ENCODE results near the gene TMEM25.

TMEM25 gene

DNA sequence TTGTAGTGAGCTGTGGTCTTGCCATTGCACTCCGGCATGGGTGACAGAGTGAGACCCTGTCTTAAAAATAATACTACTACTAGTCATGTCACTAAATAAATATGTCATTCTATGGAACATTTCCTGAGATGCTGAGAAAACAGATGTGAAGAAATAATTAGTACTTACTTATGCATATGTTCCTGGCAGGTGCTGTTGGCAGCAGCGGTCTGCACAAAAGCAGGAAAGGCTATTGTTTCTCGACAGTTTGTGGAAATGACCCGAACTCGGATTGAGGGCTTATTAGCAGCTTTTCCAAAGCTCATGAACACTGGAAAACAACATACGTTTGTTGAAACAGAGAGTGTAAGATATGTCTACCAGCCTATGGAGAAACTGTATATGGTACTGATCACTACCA lies 50.1 kb downstream of the TMEM25 start:
- no peak overlapping the region for H3K4me3 Mint-ChIP-seq
- no peak overlapping the region for H3K27ac Mint-ChIP-seq
- H3K36me3 Mint-ChIP-seq (ENCODE audit: low read depth): peaks cover 49% of the 10 kb centered on the region
- no peaks in the 10 kb centered on the region for H3K9me3 Mint-ChIP-seq
- H3K27me3 Mint-ChIP-seq (ENCODE audit: low read depth, poor library complexity): peaks cover 3% of the 10 kb centered on the region
- H3K4me1 Mint-ChIP-seq: peaks cover 2% of the 10 kb centered on the region
- TF ChIP-seq, protein P1, sequence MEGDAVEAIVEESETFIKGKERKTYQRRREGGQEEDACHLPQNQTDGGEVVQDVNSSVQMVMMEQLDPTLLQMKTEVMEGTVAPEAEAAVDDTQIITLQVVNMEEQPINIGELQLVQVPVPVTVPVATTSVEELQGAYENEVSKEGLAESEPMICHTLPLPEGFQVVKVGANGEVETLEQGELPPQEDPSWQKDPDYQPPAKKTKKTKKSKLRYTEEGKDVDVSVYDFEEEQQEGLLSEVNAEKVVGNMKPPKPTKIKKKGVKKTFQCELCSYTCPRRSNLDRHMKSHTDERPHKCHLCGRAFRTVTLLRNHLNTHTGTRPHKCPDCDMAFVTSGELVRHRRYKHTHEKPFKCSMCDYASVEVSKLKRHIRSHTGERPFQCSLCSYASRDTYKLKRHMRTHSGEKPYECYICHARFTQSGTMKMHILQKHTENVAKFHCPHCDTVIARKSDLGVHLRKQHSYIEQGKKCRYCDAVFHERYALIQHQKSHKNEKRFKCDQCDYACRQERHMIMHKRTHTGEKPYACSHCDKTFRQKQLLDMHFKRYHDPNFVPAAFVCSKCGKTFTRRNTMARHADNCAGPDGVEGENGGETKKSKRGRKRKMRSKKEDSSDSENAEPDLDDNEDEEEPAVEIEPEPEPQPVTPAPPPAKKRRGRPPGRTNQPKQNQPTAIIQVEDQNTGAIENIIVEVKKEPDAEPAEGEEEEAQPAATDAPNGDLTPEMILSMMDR (IDR thresholded peaks at IDR 0.05): no peak
- no peak for DNase-seq
